Measurements from ENCODE around the gene MSANTD7.

- TF ChIP-seq POLR2A (IDR thresholded peaks at IDR 0.05; ENCODE audit: low read depth, low read length), result no peak
- no peak for TF ChIP-seq POLR2AphosphoS5 (IDR thresholded peaks at IDR 0.05; ENCODE audit: low read depth, low read length)
- no peak for TF ChIP-seq TAF1 (IDR thresholded peaks at IDR 0.05; ENCODE audit: borderline replicate concordance, low read depth, low read length)
Observed at GRCh38 chr10:14812271-14812670, 25.8 kb upstream of the MSANTD7 start.

All from GM12892 (cell line).